Parathyroid adenoma (tissue), 2 donors: ENCODE data around the gene SARDH.

Experiments
- H2AFZ ChIP-seq: fragments of 300-600 bp; sonication (generic); one replicate; pipeline ENCODE4 v1.7.0; 2017; ENCODE audit warnings: antibody characterized with exemption, mild to moderate bottlenecking
- H3K27ac ChIP-seq: fragments of 300-600 bp; sonication (generic); one replicate; pipeline ENCODE4 v1.7.0; 2017
- H3K27me3 ChIP-seq: fragments of 300-600 bp; sonication (generic); one replicate; pipeline ENCODE4 v1.7.0; 2017; ENCODE audit warnings: low read length; ENCODE audit not compliant: control insufficient read depth, insufficient read depth
- H3K36me3 ChIP-seq: fragments of 300-600 bp; sonication (generic); one replicate; pipeline ENCODE4 v1.7.0; 2017; ENCODE audit warnings: low read length; ENCODE audit not compliant: control insufficient read depth, insufficient read depth
- H3K4me1 ChIP-seq: fragments of 300-600 bp; sonication (generic); one replicate; pipeline ENCODE4 v1.7.0; 2017; ENCODE audit warnings: control low read depth
- H3K4me2 ChIP-seq: fragments of 300-600 bp; sonication (generic); one replicate; pipeline ENCODE4 v1.7.0; 2017; ENCODE audit warnings: low read length
- H3K4me3 ChIP-seq: fragments of 300-600 bp; sonication (generic); one replicate; pipeline ENCODE4 v1.7.0; 2017; ENCODE audit warnings: low read depth, low read length
- H3K79me2 ChIP-seq: fragments of 300-600 bp; sonication (generic); one replicate; pipeline ENCODE4 v1.7.0; 2017; ENCODE audit warnings: control low read depth
- H3K9ac ChIP-seq: fragments of 300-600 bp; sonication (generic); one replicate; pipeline ENCODE4 v1.7.0; 2017; ENCODE audit warnings: mild to moderate bottlenecking
- H3K9me3 ChIP-seq: fragments of 300-600 bp; sonication (generic); one replicate; pipeline ENCODE4 v1.7.0; 2017; ENCODE audit warnings: low read length; ENCODE audit not compliant: control insufficient read depth
- CTCF ChIP-seq: fragments of 300-600 bp; sonication (generic); IDR thresholded peaks from one replicate; pipeline ENCODE4 v1.7.0; 2017; ENCODE audit warnings: antibody characterized with exemption, mild to moderate bottlenecking
- donor health status: primary hyperparathyroidism.

Gene SARDH

GRCh38 chr9:133759946-133760345 is 21.8 kb upstream of the SARDH start:
- Histone ChIP-seq H3K9ac (no peak overlapping the region), H3K9me3 (no peaks in the 10 kb centered on the region), H3K27me3 (no peaks in the 10 kb centered on the region), H3K4me2 (no peak overlapping the region), H3K4me3 (no peak overlapping the region), H3K4me1 (no peaks in the 10 kb centered on the region), H2AFZ (no peak overlapping the region), H3K27ac (no peak overlapping the region), H3K36me3 (no peaks in the 10 kb centered on the region), H3K79me2 (no peaks in the 10 kb centered on the region)
- no peak for TF ChIP-seq CTCF

GRCh38 chr9:133759146-133759900 is 21.2 kb upstream of the SARDH start:
- H2AFZ ChIP-seq, result no peak overlapping the region
- no peak overlapping the region for H3K4me2 ChIP-seq
- H3K36me3 ChIP-seq, result no peaks in the 10 kb centered on the region

GRCh38 chr9:133758228-133758627 is 20.1 kb upstream of the SARDH start:
- no peak overlapping the region for H3K9ac ChIP-seq
- H3K36me3 ChIP-seq, result no peaks in the 10 kb centered on the region
- H3K4me2 ChIP-seq, result no peak overlapping the region
- H3K4me1 ChIP-seq, result no peaks in the 10 kb centered on the region
- H3K27me3 ChIP-seq, result no peaks in the 10 kb centered on the region
- H3K79me2 ChIP-seq, result no peaks in the 10 kb centered on the region
- H3K27ac ChIP-seq, result no peak overlapping the region
- no peak for TF ChIP-seq CTCF
- H3K4me3 ChIP-seq, result no peak overlapping the region
- no peaks in the 10 kb centered on the region for H3K9me3 ChIP-seq
- H2AFZ ChIP-seq, result no peak overlapping the region

More at GRCh38 chr9:133759146-133759900, 21.2 kb upstream of the SARDH start:
- Histone ChIP-seq H3K4me3 (no peak overlapping the region), H3K27ac (no peak overlapping the region), H3K27me3 (no peaks in the 10 kb centered on the region), H3K9ac (no peak overlapping the region), H3K9me3 (no peaks in the 10 kb centered on the region), H3K4me1 (no peaks in the 10 kb centered on the region), H3K79me2 (no peaks in the 10 kb centered on the region)
- no peak for TF ChIP-seq CTCF

- H3K79me2 ChIP-seq, result no peaks in the 10 kb centered on the region
- no peak overlapping the region for H3K9ac ChIP-seq
- no peak overlapping the region for H3K4me2 ChIP-seq
- no peak for TF ChIP-seq CTCF
- no peaks in the 10 kb centered on the region for H3K36me3 ChIP-seq
- no peak overlapping the region for H2AFZ ChIP-seq
- no peak overlapping the region for H3K4me3 ChIP-seq
- H3K27me3 ChIP-seq, result no peaks in the 10 kb centered on the region
- H3K9me3 ChIP-seq, result no peaks in the 10 kb centered on the region
- H3K27ac ChIP-seq, result no peak overlapping the region
- no peaks in the 10 kb centered on the region for H3K4me1 ChIP-seq
These were observed 16.6 kb upstream of the SARDH start for GRCh38 chr9:133754688-133755227.

- H3K9me3 ChIP-seq, result no peaks in the 10 kb centered on the region
- no peaks in the 10 kb centered on the region for H3K79me2 ChIP-seq
- no peak overlapping the region for H3K4me2 ChIP-seq
- no peaks in the 10 kb centered on the region for H3K27me3 ChIP-seq
- H3K36me3 ChIP-seq, result no peaks in the 10 kb centered on the region
- TF ChIP-seq CTCF, result no peak
- no peak overlapping the region for H3K27ac ChIP-seq
- H2AFZ ChIP-seq, result no peak overlapping the region
- H3K9ac ChIP-seq, result no peak overlapping the region
- H3K4me1 ChIP-seq, result no peaks in the 10 kb centered on the region
- no peak overlapping the region for H3K4me3 ChIP-seq
These were observed 16.0 kb upstream of the SARDH start for GRCh38 chr9:133754187-133754586.
